ENCODE data around the gene IFT122.

DNA sequence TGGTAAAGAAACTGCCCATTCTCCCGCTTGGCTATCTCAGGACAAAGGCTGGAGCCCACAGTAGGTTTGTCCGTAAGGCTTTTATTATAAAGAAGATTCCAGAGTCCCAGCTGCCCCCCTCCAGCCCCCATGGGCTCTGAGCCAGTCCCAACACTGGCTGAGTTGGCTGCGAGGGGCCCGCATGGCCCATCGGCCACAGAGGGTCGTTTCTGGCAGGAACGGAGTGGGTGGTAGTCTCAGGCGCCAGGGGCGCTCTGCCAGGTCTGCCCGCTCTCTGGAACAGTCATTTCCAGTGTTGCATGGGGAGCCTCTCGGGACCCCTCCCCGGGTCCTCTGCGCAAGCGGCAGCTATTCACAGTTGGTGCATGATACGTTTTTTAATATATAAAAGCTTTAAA lies 115.1 kb downstream of the IFT122 start:
- no peak for TF ChIP-seq CTCF (IDR thresholded peaks at IDR 0.05)
- TF ChIP-seq POLR2A (IDR thresholded peaks at IDR 0.05): no peak
